K562 (cell line): ENCODE measurements around the gene FANCD2. TPM values are rescaled to one million over a fixed set of nuclear protein-coding genes. Genes with fewer than 3 reads are reported as not detected.

Source experiments
- ATF7 ChIP-seq: fragments of 450-650 bp; IDR thresholded peaks from 2 replicates; pipeline ENCODE4 v1.7.1; 2014; ENCODE audit warnings: mild to moderate bottlenecking, moderate library complexity
- CBX2 ChIP-seq: fragments of 200-600 bp; sonication (generic); IDR thresholded peaks from one replicate; pipeline ENCODE4 v1.6.1; 2012; ENCODE audit warnings: mild to moderate bottlenecking, low read length, inconsistent platforms; ENCODE audit not compliant: insufficient read depth, poor library complexity, severe bottlenecking
- EGR1 ChIP-seq: fragments of 450-650 bp; conservative IDR thresholded peaks from 2 replicates; pipeline ENCODE4 v1.6.1; 2017; ENCODE audit warnings: mild to moderate bottlenecking
- FOXA3 ChIP-seq, 2 experiments: fragments of 450-650 bp in 1 of 2; sonication (generic) in 1 of 2; formaldehyde crosslinking; IDR thresholded peaks in 1 of 2; conservative IDR thresholded peaks in 1 of 2; 2 replicates each; pipeline versions ENCODE4 v1.4.0 to v1.8.0; 2020 to 2022; ENCODE audit warnings: mild to moderate bottlenecking in 2 of 2, missing genetic modification reagents in 1 of 2
- FOXJ2 ChIP-seq: fragments of 200-800 bp; sonication (Bioruptor generic); IDR thresholded peaks from 2 replicates; pipeline ENCODE4 v1.6.1; 2016; ENCODE audit warnings: missing genetic modification characterization, missing compliant biosample characterization
- FOXK2 ChIP-seq, 2 experiments: fragments of 450-650 bp; IDR thresholded peaks in 1 of 2; conservative IDR thresholded peaks in 1 of 2; 2 replicates each; pipeline ENCODE4 v1.6.1; 2016; ENCODE audit warnings: low read depth in 2 of 2, mild to moderate bottlenecking in 1 of 2
- GTF2E2 ChIP-seq: fragments of 200-800 bp; sonication (Bioruptor generic); IDR thresholded peaks from 2 replicates; pipeline ENCODE4 v1.6.1; 2016; ENCODE audit warnings: missing genetic modification characterization, missing compliant biosample characterization
- GTF3C2 ChIP-seq: IDR thresholded peaks from 3 replicates; pipeline ENCODE4 v1.6.1; 2011; ENCODE audit warnings: borderline replicate concordance, mild to moderate bottlenecking, moderate library complexity; ENCODE audit not compliant: insufficient read length; ENCODE audit errors: extremely low read depth
- HDAC1 ChIP-seq, 2 experiments: fragments of 450-650 bp; IDR thresholded peaks; 2 replicates each; pipeline ENCODE4 v1.6.1; 2016 to 2017; ENCODE audit warnings: inconsistent platforms in 1 of 2, mild to moderate bottlenecking in 1 of 2, moderate library complexity in 1 of 2
- NFE2 ChIP-seq: IDR thresholded peaks from 2 replicates; pipeline ENCODE4 v1.6.1; 2014; ENCODE audit warnings: antibody characterized with exemption, low read depth
- NUFIP1 ChIP-seq: fragments of 450-650 bp; IDR thresholded peaks from 2 replicates; pipeline ENCODE4 v1.6.1; 2018; ENCODE audit not compliant: partially characterized antibody
- POLR2G ChIP-seq: fragments of 200-400 bp; formaldehyde crosslinking; IDR thresholded peaks from 2 replicates; pipeline ENCODE4 v1.6.1; 2017; ENCODE audit warnings: low read depth, mild to moderate bottlenecking, antibody characterized with exemption, low read length, moderate library complexity
- SMAD1 ChIP-seq: fragments of 150-350 bp; IDR thresholded peaks from 2 replicates; pipeline ENCODE4 v1.6.1; 2014; ENCODE audit warnings: low read length, low read depth; ENCODE audit not compliant: partially characterized antibody
- TCF7L2 ChIP-seq: fragments of 150-350 bp; IDR thresholded peaks from 2 replicates; pipeline ENCODE4 v1.6.1; 2016; ENCODE audit warnings: low read depth, mild to moderate bottlenecking, low read length, moderate library complexity
- TEAD4 ChIP-seq, 2 experiments: sonication (generic) in 1 of 2; formaldehyde crosslinking in 1 of 2; IDR thresholded peaks; 2 replicates each; pipeline versions ENCODE4 v1.6.1 to v1.8.0; 2012 to 2022; ENCODE audit warnings: borderline replicate concordance in 1 of 2, inconsistent platforms in 1 of 2, low read length in 1 of 2, mild to moderate bottlenecking in 1 of 2, missing genetic modification reagents in 1 of 2
- THRAP3 ChIP-seq: fragments of 450-650 bp; IDR thresholded peaks from 2 replicates; pipeline ENCODE4 v1.6.1; 2016; ENCODE audit warnings: mild to moderate bottlenecking, inconsistent platforms, borderline replicate concordance
- TSC22D4 ChIP-seq: fragments of 450-650 bp; IDR thresholded peaks from 2 replicates; pipeline ENCODE4 v1.6.1; 2016; ENCODE audit warnings: missing genetic modification characterization, missing biosample characterization, control low read depth
- ZNF282 ChIP-seq: sonication (generic); formaldehyde crosslinking; IDR thresholded peaks from 2 replicates; pipeline ENCODE4 v1.8.1; 2023; ENCODE audit warnings: missing genetic modification reagents
- polyA plus RNA-seq, 8 experiments: library from polyadenylated mRNA; depleted of rRNA in 4 of 8; stranded (reverse) in 5 of 8; unstranded in 3 of 8; fragments of >200 nt; fragmentation: Nextera tagmentation in 2 of 8; fragmentation: Illumina TruSeq in 1 of 8; extraction: Ambion mirVana in 2 of 8; extraction: Trizol in 1 of 8; gene quantifications; 2 replicates each; pipeline versions ENCODE4 v1.2.1 to v1.2.3, GENCODE V29; 2011 to 2014; ENCODE audit warnings: inconsistent platforms in 1 of 8, missing spikeins in 1 of 8
- total RNA-seq, 7 experiments: library from RNA; depleted of rRNA in 6 of 7; stranded (reverse); fragments of >200 nt in 6 of 7; fragmentation: Illumina TruSeq in 2 of 7; extraction: Trizol in 2 of 7; gene quantifications; 2 replicates each; pipeline versions ENCODE4 v1.2.1 to v1.2.3, GENCODE V29; 2011 to 2021; ENCODE audit warnings: low replicate concordance in 1 of 7
- TF ChIP-seq, protein P1 (sequence below), 2 experiments: fragments of 250-450 bp in 1 of 2; fragments of 450-650 bp in 1 of 2; sonication (Bioruptor Pico) in 1 of 2; IDR thresholded peaks; 2 replicates each; pipeline versions ENCODE4 v1.6.1 to v1.8.0; 2016 to 2021; ENCODE audit warnings: mild to moderate bottlenecking in 2 of 2, moderate library complexity in 2 of 2, missing compliant biosample characterization in 1 of 2, missing genetic modification characterization in 1 of 2
- TF ChIP-seq, protein P2 (sequence below): sonication (generic); formaldehyde crosslinking; IDR thresholded peaks from 2 replicates; pipeline ENCODE4 v1.8.1; 2023; ENCODE audit warnings: mild to moderate bottlenecking, missing genetic modification reagents
- TF ChIP-seq, protein P3 (sequence below): fragments of 450-650 bp; formaldehyde crosslinking; IDR thresholded peaks from 2 replicates; pipeline ENCODE4 v1.4.0; 2020; ENCODE audit warnings: mild to moderate bottlenecking

Gene FANCD2
- total and polyA plus RNA-seq, 9 of the 15 experiments (the other 6 are each of a cell fraction or from before 2014, with no cell fraction given): 59.4 to 137 (median 96.1) TPM

DNA sequence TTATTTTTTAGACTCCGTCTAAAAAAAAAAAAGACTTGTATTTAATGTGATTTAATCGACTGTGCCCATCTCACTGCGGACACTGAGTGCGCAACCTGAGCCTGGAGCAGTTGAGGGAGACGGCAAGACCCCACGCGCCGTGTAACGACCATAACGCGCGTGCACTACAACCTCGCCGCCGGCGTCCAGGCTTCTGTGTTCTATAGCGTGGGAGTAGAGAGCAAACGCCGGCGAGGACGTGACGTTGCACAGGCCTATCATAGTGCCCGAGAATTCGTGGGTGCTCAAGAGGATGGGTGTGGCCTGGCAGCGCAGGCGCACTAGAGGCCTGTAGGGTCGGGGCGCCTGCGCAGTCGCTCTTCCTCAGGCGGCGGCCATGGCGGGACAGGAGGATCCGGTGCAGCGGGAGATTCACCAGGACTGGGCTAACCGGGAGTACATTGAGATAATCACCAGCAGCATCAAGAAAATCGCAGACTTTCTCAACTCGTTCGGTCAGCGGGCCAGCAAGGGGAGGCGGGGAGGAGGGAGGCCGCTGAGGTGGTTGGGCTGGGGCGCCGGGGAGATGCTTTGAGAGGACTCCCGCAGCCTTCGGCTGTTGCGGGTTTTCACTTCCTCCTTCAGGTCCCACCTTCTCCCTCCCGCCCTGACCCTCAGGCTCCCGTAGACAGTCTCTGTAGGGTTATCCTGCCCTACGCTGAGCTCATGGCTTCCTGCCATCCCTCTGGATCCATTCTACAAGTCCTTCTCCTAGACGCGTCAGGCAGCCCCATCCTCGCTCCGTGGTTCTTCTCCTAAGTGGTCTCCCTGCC lies 89.3 kb downstream of the FANCD2 start, which contains the start of gene BRK1 (continued):
- TF ChIP-seq, protein P1, sequence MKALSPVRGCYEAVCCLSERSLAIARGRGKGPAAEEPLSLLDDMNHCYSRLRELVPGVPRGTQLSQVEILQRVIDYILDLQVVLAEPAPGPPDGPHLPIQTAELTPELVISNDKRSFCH (CRISPR knock-in tag; IDR thresholded peaks at IDR 0.05): no peak
- TF ChIP-seq, protein P1 (tag; IDR thresholded peaks at IDR 0.05): peak; percentile 29; the same call in 1 of the 2 replicates
- TF ChIP-seq TCF7L2: no peak
- no peak for TF ChIP-seq TSC22D4
- TF ChIP-seq, protein P2, sequence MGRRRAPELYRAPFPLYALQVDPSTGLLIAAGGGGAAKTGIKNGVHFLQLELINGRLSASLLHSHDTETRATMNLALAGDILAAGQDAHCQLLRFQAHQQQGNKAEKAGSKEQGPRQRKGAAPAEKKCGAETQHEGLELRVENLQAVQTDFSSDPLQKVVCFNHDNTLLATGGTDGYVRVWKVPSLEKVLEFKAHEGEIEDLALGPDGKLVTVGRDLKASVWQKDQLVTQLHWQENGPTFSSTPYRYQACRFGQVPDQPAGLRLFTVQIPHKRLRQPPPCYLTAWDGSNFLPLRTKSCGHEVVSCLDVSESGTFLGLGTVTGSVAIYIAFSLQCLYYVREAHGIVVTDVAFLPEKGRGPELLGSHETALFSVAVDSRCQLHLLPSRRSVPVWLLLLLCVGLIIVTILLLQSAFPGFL (CRISPR knock-in tag): no peak
- TF ChIP-seq CBX2: no peak
- TF ChIP-seq GTF2E2 (tag): peak; percentile 97
- TF ChIP-seq NFE2: peak; percentile 52
- TF ChIP-seq, protein P3, sequence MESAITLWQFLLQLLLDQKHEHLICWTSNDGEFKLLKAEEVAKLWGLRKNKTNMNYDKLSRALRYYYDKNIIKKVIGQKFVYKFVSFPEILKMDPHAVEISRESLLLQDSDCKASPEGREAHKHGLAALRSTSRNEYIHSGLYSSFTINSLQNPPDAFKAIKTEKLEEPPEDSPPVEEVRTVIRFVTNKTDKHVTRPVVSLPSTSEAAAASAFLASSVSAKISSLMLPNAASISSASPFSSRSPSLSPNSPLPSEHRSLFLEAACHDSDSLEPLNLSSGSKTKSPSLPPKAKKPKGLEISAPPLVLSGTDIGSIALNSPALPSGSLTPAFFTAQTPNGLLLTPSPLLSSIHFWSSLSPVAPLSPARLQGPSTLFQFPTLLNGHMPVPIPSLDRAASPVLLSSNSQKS (CRISPR knock-in tag): no peak
- peak; percentile 47 for TF ChIP-seq TEAD4 (IDR thresholded peaks at IDR 0.05; ENCODE audit: low read length)
- TF ChIP-seq TEAD4 (CRISPR knock-in tag; IDR thresholded peaks at IDR 0.05; ENCODE audit: borderline replicate concordance): no peak
- peak; percentile 98 for TF ChIP-seq POLR2G
- TF ChIP-seq FOXA3 (CRISPR knock-in tag; conservative IDR thresholded peaks at IDR 0.05 in 1 of 2, IDR thresholded peaks at IDR 0.05 in 1 of 2): no peak; a peak in 1 of 4 replicates
- TF ChIP-seq FOXJ2 (tag): 0 out of 2 replicates have a peak, but pooled peaks have one; percentile 39
- no peak for TF ChIP-seq THRAP3
- TF ChIP-seq HDAC1 (IDR thresholded peaks at IDR 0.05): peak in 1 of 2 experiments; percentile 84; a peak in 2 of 4 replicates
- no peak for TF ChIP-seq NUFIP1
- peak; percentile 85 for TF ChIP-seq ATF7
- no peak for TF ChIP-seq ZNF282 (CRISPR knock-in tag)
- TF ChIP-seq SMAD1: peak; percentile 96
- TF ChIP-seq GTF3C2: no peak
- TF ChIP-seq FOXK2 (conservative IDR thresholded peaks at IDR 0.05 in 1 of 2, IDR thresholded peaks at IDR 0.05 in 1 of 2; ENCODE audit: low read depth in 2 of 2): no peak; a peak in 1 of 4 replicates
- TF ChIP-seq EGR1: peak; percentile 98
